Tibial nerve (tissue), 4 donors: ENCODE results near the gene ADD3. TPM values are rescaled to one million over a fixed set of nuclear protein-coding genes. Genes with fewer than 3 reads are reported as not detected.

ENCODE experiments used
- DNase-seq, 2 donors: peaks; one replicate each; pipeline ENCODE4 v3.0.0-alpha.2; 2019; ENCODE audit warnings: low spot score in 2 of 2
- H3K27ac ChIP-seq, 4 donors: fragments of 200-600 bp; sonication (generic) in 3 of 4; one replicate each; pipeline ENCODE4 v1.5.1; 2017 to 2019; ENCODE audit warnings: mild to moderate bottlenecking in 1 of 4
- H3K27me3 ChIP-seq, 2 donors: fragments of 200-600 bp; sonication (generic) in 1 of 2; one replicate each; pipeline versions ENCODE4 v1.5.1 to v1.6.0; 2017 to 2019
- H3K36me3 ChIP-seq, 3 donors: fragments of 200-600 bp; sonication (generic); one replicate each; pipeline ENCODE4 v1.5.1; 2018 to 2019
- H3K4me1 ChIP-seq, 4 donors: fragments of 200-600 bp; sonication (generic) in 3 of 4; one replicate each; pipeline ENCODE4 v1.5.1; 2017 to 2019
- H3K4me3 ChIP-seq, 4 donors: fragments of 200-600 bp; sonication (generic) in 3 of 4; one replicate each; pipeline ENCODE4 v1.5.1; 2017 to 2019; ENCODE audit warnings: mild to moderate bottlenecking in 1 of 4, moderate library complexity in 1 of 4
- H3K9me3 ChIP-seq, 4 donors: fragments of 200-600 bp; sonication (generic) in 3 of 4; one replicate each; pipeline ENCODE4 v1.5.1; 2017 to 2019
- CTCF ChIP-seq, 5 experiments: fragments of 200-600 bp in 3 of 5; fragments of 450-650 bp in 2 of 5; sonication (generic) in 3 of 5; IDR thresholded peaks; one replicate each; pipeline ENCODE4 v1.5.1; 2016 to 2019; ENCODE audit warnings: antibody characterized with exemption in 5 of 5, mild to moderate bottlenecking in 3 of 5, moderate library complexity in 2 of 5
- EP300 ChIP-seq, 2 donors: sonication (generic); formaldehyde crosslinking; IDR thresholded peaks; one replicate each; pipeline ENCODE4 v1.6.1; 2017; ENCODE audit warnings: antibody characterized with exemption in 2 of 2, mild to moderate bottlenecking in 1 of 2
- POLR2A ChIP-seq, 2 donors: fragments of 450-650 bp; IDR thresholded peaks; one replicate each; pipeline ENCODE4 v1.6.1; 2017; ENCODE audit warnings: antibody characterized with exemption in 2 of 2, mild to moderate bottlenecking in 2 of 2, moderate library complexity in 2 of 2
- WGBS, 2 donors: methylation state at CpG; one replicate each; pipeline ENCODE4 v1.1.5; 2018; 5-methylcytosine and 5-hydroxymethylcytosine counted together
- total RNA-seq, 4 donors: library from RNA; depleted of rRNA; stranded (reverse); fragments of >200 nt; gene quantifications; one replicate each; pipeline ENCODE4 v1.1.0, GENCODE V29; 2016

Gene ADD3
- total RNA-seq, 4 donors from 2014 or later: 208 to 639 (median 443) TPM

DNA sequence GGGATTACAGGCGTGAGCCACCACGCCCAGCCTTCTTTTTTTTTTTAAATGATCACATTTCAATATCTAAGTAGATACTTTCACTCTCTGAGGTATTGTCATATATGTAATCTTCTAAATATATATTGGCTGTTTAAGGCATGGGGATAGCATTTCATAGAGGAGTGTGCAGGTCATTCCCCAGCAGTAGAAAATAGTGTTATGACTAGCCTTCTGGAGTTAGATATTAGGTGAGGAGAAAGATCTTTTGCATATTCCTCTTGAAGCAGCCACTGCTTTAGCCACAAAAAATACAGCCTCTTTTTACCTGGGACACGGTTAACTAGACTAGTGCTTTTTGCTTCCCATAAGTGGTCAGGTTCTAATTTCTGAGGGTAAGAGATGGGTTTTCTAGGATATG is 28.9 kb downstream of the ADD3 start:
- peak overlapping the region in 2 of 4 donors; percentile 4 to 21 for H3K27ac ChIP-seq
- TF ChIP-seq EP300 (IDR thresholded peaks at IDR 0.05) (no peak), POLR2A (IDR thresholded peaks at IDR 0.05) (no peak), CTCF (IDR thresholded peaks at IDR 0.05) (no peak)
- 94 to 96% methylated on average over 3 of the region's 3 CpGs for WGBS, 2 donors
- H3K36me3 ChIP-seq: peaks cover 0 to 5% (median 0%) of the 10 kb centered on the region in 3 donors
- no peaks in the 10 kb centered on the region for H3K27me3 ChIP-seq
- H3K4me1 ChIP-seq: peaks cover 2 to 82% (median 29%) of the 10 kb centered on the region in 4 donors
- H3K9me3 ChIP-seq: no peaks in the 10 kb centered on the region
- no peak for DNase-seq
- H3K4me3 ChIP-seq: no peak overlapping the region

- Histone ChIP-seq H3K9me3 (no peaks in the 10 kb centered on the region), H3K27me3 (no peaks in the 10 kb centered on the region), H3K27ac (no peak overlapping the region), H3K36me3 (peaks cover 0 to 5% (median 0%) of the 10 kb centered on the region in 3 donors), H3K4me3 (no peak overlapping the region), H3K4me1 (peaks cover 0 to 71% (median 11%) of the 10 kb centered on the region in 4 donors)
- DNase-seq: no peak
- TF ChIP-seq POLR2A (IDR thresholded peaks at IDR 0.05) (no peak), CTCF (IDR thresholded peaks at IDR 0.05) (no peak), EP300 (IDR thresholded peaks at IDR 0.05) (no peak)
These were observed 31.5 kb downstream of the ADD3 start for GRCh38 chr10:110039254-110039653.

DNA sequence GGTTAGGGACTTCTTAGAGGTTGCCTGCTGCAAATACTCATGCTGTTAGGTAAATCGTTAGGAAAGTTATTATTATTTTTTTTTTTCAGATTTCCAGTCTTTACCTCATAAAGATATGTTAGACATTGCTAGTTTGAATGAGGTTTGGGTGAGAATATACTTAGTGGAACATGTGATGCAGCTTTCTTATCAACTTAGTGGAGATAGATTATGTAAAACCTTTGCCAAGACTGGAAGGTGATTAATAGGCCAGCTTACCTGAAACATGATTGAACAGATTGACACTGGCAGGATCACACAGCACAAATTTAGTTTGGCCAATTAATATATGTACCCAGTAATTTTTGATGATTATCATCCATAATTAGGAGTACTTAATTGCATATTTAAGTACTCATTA is 32.3 kb downstream of the ADD3 start:
- Histone ChIP-seq H3K27me3 (no peaks in the 10 kb centered on the region), H3K4me1 (peaks cover 0 to 68% (median 5%) of the 10 kb centered on the region in 4 donors), H3K9me3 (no peaks in the 10 kb centered on the region), H3K36me3 (peaks cover 0 to 5% (median 0%) of the 10 kb centered on the region in 3 donors), H3K27ac (peak overlapping the region in 1 of 4 donors; percentile 49), H3K4me3 (no peak overlapping the region)
- no peak for TF ChIP-seq POLR2A (IDR thresholded peaks at IDR 0.05)
- no peak for DNase-seq
- 86 to 89% methylated on average over 1 of the region's 1 CpG for WGBS, 2 donors

DNA sequence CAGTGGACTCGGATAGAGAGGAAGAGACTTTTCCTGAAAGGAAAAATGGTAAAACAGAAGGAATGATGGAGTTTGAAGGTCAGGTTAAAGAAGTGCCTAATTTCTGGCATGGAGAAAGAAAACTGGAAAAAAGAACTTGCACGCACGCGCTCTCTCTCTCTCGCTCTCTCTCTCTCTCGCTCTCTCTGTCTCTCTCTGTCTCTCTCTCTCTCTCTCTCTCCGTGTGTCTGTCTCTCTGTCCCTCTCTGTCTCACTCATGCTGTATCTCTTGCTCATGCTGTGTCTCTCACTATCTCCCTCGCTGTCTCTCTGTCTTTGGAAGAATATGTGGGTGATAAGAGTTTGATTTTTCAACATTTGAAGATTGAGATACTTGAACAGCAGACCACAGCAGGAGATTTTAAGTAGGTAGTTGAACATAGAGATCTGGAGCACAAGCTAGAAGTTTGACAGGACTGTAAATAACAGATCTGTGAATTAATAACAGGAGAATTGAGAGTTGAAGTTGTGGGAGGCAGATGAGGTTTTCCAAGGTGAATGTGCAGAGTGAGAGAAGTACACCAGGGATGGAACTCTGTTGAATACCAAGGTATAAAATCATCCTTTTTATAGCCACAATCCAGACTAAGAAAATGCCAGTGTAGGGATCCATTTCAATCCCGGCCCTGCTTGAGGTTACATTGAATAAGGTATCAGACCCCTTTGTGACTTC is 33.1 kb downstream of the ADD3 start:
- TF ChIP-seq CTCF (IDR thresholded peaks at IDR 0.05) (no peak), EP300 (IDR thresholded peaks at IDR 0.05) (no peak), POLR2A (IDR thresholded peaks at IDR 0.05) (no peak)
- peaks cover 0 to 1% (median 0%) of the 10 kb centered on the region in 3 donors for H3K36me3 ChIP-seq
- H3K27me3 ChIP-seq: no peaks in the 10 kb centered on the region
- no peak overlapping the region for H3K4me3 ChIP-seq
- H3K9me3 ChIP-seq: no peaks in the 10 kb centered on the region
- peaks cover 0 to 61% (median 3%) of the 10 kb centered on the region in 4 donors for H3K4me1 ChIP-seq
- peak overlapping the region in 2 of 4 donors; percentile 49 to 50 for H3K27ac ChIP-seq
- 82 to 88% methylated on average over 9 of the region's 9 CpGs for WGBS, 2 donors
- no peak for DNase-seq

GRCh38 chr10:110041479-110041829 is 33.7 kb downstream of the ADD3 start:
- no peaks in the 10 kb centered on the region for H3K27me3 ChIP-seq
- H3K9me3 ChIP-seq: no peaks in the 10 kb centered on the region
- no peak for TF ChIP-seq EP300 (IDR thresholded peaks at IDR 0.05)
- H3K4me3 ChIP-seq: no peak overlapping the region
- 59% methylated on average over 3 of the region's 3 CpGs for WGBS, 2 donors
- DNase-seq: no peak
- no peaks in the 10 kb centered on the region for H3K36me3 ChIP-seq
- H3K27ac ChIP-seq: peak overlapping the region in 2 of 4 donors; percentile 49 to 50
- peaks cover 0 to 61% (median 3%) of the 10 kb centered on the region in 4 donors for H3K4me1 ChIP-seq

DNA sequence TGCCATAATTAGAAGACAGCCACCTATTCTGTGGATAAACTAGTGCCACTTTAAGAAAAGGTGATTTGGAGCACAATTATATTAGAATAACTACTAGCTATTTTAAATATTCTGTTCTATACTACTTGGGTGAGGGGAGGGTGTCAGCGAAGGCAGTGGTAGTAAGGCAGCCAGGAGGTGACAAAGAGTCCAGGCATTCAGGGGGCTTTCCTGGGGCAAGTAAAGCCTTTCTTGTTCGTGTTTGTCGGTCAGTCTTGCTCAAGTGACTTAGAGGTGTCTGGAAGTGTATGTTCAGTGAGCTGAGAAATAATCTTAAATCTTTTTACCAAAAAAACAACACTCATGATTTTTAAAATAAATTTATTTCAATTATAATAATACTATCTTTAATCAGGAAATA is 34.4 kb downstream of the ADD3 start:
- 33 to 39% methylated on average over 3 of the region's 3 CpGs for WGBS, 2 donors
- no peak overlapping the region for H3K4me3 ChIP-seq
- H3K27ac ChIP-seq: peak overlapping the region in 2 of 4 donors; percentile 35 to 50
- TF ChIP-seq POLR2A (IDR thresholded peaks at IDR 0.05) (no peak), EP300 (IDR thresholded peaks at IDR 0.05) (no peak)
- no peaks in the 10 kb centered on the region for H3K27me3 ChIP-seq
- peaks cover 0 to 55% (median 3%) of the 10 kb centered on the region in 4 donors for H3K4me1 ChIP-seq
- H3K36me3 ChIP-seq: no peaks in the 10 kb centered on the region
- no peak for DNase-seq
- H3K9me3 ChIP-seq: no peaks in the 10 kb centered on the region
